Measurements from ENCODE around the gene PPFIBP2. TPM values are rescaled to one million over a fixed set of nuclear protein-coding genes. Genes with fewer than 3 reads are reported as not detected.

The PPFIBP2 gene
- total RNA-seq, 1 donor from 2014 or later: 24.1 TPM

DNA sequence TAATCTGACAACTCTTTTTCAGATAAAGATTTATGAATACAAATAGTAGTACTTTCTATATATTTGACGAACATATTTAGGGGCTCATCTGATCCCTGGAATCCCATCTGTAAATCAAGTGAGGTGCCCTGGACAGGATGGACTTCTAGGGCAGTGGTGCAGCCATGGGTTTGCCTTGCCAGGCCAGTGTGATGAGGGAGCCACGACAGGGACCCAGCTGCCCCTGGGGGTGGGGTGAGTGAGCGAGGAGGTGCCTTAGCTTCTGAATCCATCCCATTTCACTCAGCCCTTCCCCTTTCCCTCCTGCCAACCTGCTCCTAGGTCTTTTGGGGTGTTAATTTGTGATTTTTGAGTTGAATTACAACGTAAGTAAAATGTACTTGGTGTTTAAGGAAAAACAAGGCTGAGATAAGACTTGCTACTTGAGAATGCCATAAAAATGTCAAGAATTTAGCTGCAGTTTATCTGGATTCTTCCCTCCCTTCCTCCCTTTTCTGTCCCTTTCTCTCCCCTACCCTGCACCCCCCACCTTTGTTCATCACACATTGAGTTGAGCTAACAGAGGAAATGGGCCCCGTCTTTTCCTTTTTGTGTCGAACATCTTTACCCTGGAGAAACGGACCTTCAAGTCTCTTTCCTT is 60.8 kb downstream of the PPFIBP2 start:
- no peaks in the 10 kb centered on the region for H3K36me3 ChIP-seq
- H3K4me3 ChIP-seq: no peak overlapping the region
- H3K27ac ChIP-seq: no peak overlapping the region
- H3K4me1 ChIP-seq: peaks cover 80% of the 10 kb centered on the region
- no peaks in the 10 kb centered on the region for H3K9me3 ChIP-seq
- ATAC-seq: no peak
- TF ChIP-seq, protein P1, sequence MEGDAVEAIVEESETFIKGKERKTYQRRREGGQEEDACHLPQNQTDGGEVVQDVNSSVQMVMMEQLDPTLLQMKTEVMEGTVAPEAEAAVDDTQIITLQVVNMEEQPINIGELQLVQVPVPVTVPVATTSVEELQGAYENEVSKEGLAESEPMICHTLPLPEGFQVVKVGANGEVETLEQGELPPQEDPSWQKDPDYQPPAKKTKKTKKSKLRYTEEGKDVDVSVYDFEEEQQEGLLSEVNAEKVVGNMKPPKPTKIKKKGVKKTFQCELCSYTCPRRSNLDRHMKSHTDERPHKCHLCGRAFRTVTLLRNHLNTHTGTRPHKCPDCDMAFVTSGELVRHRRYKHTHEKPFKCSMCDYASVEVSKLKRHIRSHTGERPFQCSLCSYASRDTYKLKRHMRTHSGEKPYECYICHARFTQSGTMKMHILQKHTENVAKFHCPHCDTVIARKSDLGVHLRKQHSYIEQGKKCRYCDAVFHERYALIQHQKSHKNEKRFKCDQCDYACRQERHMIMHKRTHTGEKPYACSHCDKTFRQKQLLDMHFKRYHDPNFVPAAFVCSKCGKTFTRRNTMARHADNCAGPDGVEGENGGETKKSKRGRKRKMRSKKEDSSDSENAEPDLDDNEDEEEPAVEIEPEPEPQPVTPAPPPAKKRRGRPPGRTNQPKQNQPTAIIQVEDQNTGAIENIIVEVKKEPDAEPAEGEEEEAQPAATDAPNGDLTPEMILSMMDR (IDR thresholded peaks at IDR 0.05): no peak
- no peak for DNase-seq
- H3K27me3 ChIP-seq (ENCODE audit: low read depth): no peaks in the 10 kb centered on the region
- intact Hi-C loops (cut with DNase I): no loop called here

DNA sequence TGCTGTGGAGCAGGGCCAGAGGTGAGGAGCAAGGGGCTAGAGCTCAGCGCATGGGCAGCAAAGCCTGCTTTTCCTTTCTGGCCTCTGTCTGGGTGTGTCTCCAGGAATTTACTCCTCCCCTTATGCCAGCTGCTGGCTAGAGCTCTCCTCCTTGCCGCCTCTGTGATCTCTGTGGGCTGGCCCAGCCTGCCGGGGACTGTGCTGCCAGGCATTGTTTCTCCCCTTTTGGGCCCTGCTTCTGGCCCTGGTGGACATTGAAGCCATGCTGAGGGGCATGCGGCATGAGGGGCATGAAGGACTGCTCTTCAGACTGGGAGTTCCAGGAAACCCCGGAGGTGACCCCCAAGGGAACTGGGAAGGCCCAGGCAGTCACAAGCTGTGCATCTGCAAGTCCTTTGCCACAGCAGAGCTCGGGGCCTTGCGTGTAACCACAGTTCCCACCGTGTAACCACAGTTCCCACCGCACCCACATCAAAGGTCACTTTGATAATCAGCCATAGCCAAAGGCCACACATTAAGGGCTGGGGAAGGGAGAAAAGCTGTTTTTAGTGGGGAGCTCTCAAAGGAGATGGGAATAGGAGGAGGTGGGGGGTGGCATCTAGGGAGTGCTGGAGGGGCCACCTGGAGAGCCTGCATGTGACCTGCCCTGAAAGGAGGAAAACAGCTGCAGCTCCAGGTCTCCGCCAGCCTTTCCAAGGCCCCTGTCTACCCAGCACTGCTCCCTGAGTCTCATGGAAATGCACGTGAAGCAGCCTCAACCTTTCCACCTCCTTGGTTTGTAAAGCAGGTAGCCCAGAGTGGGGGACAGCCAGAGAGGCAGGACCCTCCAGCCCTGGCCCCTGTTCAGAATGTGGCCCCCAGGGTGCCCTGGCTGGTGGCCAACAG is 62.3 kb downstream of the PPFIBP2 start:
- Histone ChIP-seq H3K9me3 (no peaks in the 10 kb centered on the region), H3K36me3 (no peaks in the 10 kb centered on the region), H3K4me3 (peak overlapping the region; percentile 36), H3K27ac (peak overlapping the region; percentile 83), H3K27me3 (ENCODE audit: low read depth) (no peaks in the 10 kb centered on the region), H3K4me1 (peaks cover 95% of the 10 kb centered on the region)
- ATAC-seq (peak; percentile 72 to 79), DNase-seq (no peak)
- TF ChIP-seq, protein P1 (IDR thresholded peaks at IDR 0.05): no peak
- intact Hi-C loops (cut with DNase I): no loop called here

GRCh38 chr11:7576726-7577290 is 63.0 kb downstream of the PPFIBP2 start:
- Histone ChIP-seq H3K36me3 (no peaks in the 10 kb centered on the region), H3K9me3 (no peaks in the 10 kb centered on the region), H3K27ac (peak overlapping the region; percentile 83), H3K4me1 (peaks cover 92% of the 10 kb centered on the region), H3K27me3 (ENCODE audit: low read depth) (no peaks in the 10 kb centered on the region), H3K4me3 (peak overlapping the region; percentile 36)
- TF ChIP-seq, protein P1 (IDR thresholded peaks at IDR 0.05): no peak
- peak; percentile 2 to 8 for ATAC-seq
- DNase-seq: no peak
- intact Hi-C loops (cut with DNase I): no loop called here

GRCh38 chr11:7577291-7578190 is 63.7 kb downstream of the PPFIBP2 start:
- intact Hi-C loops (cut with DNase I): no loop called here
- TF ChIP-seq, protein P1 (IDR thresholded peaks at IDR 0.05): no peak

More at GRCh38 chr11:7577291-7578190, 63.7 kb downstream of the PPFIBP2 start:
- DNase-seq (no peak), ATAC-seq (peak; percentile 18 to 19)
- Histone ChIP-seq H3K27me3 (ENCODE audit: low read depth) (no peaks in the 10 kb centered on the region), H3K4me3 (peak overlapping the region; percentile 36), H3K4me1 (peaks cover 84% of the 10 kb centered on the region), H3K27ac (peak overlapping the region; percentile 83), H3K9me3 (no peaks in the 10 kb centered on the region), H3K36me3 (no peaks in the 10 kb centered on the region)
